HUES64 (cell line): ENCODE data around the gene DENND4B.

Experiments used
- H3K27ac ChIP-seq: 2 replicates; pipeline ENCODE4 v1.7.0; 2013; ENCODE audit warnings: low read depth, low read length, inconsistent platforms
- H3K27me3 ChIP-seq: 2 replicates; pipeline ENCODE4 v1.6.1; 2013; ENCODE audit warnings: mild to moderate bottlenecking, low read length; ENCODE audit not compliant: insufficient read depth
- H3K36me3 ChIP-seq: 2 replicates; pipeline ENCODE4 v1.6.1; 2013; ENCODE audit warnings: mild to moderate bottlenecking, low read length; ENCODE audit not compliant: insufficient read depth
- H3K4me1 ChIP-seq: 2 replicates; pipeline ENCODE4 v1.6.1; 2013; ENCODE audit warnings: mild to moderate bottlenecking, low read length, moderate library complexity; ENCODE audit not compliant: insufficient read depth
- H3K4me3 ChIP-seq: 2 replicates; pipeline ENCODE4 v1.5.1; 2013; ENCODE audit warnings: mild to moderate bottlenecking, low read length, moderate library complexity
- H3K9ac ChIP-seq: 2 replicates; pipeline ENCODE4 v1.6.1; 2013; ENCODE audit warnings: mild to moderate bottlenecking, low read depth, low read length
- H3K9me3 ChIP-seq: 2 replicates; pipeline ENCODE4 v1.6.1; 2013; ENCODE audit warnings: low read depth, low read length; ENCODE audit not compliant: insufficient read depth
- WGBS: fragments of 150-250, 120-280 bp; methylation state at CpG from one replicate; pipeline ENCODE4 v1.1.7; 2013; ENCODE audit warnings: missing lambda C conversion rate; 5-methylcytosine and 5-hydroxymethylcytosine counted together

DENND4B gene

DNA sequence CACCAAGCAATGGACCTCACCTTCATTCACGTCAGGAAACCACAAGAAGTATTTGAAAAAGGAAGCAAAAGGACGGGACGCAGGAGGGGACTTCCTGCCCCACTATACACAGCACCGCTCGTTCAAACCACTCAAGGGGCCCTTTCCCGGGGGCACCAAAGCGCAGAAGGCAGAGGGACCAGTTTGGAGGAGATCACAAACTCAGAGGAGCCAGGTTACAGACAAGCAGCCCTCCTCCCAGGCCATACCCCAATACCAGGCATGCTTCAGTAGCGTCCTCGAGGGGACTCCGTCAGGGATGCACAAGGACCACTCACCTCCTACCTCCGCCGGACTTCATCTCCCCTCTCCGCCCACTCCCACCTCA lies 11.2 kb upstream of the DENND4B start:
- Histone ChIP-seq H3K36me3 (peaks cover 44% of the 10 kb centered on the region), H3K27ac (peak overlapping the region; percentile 86)

DNA sequence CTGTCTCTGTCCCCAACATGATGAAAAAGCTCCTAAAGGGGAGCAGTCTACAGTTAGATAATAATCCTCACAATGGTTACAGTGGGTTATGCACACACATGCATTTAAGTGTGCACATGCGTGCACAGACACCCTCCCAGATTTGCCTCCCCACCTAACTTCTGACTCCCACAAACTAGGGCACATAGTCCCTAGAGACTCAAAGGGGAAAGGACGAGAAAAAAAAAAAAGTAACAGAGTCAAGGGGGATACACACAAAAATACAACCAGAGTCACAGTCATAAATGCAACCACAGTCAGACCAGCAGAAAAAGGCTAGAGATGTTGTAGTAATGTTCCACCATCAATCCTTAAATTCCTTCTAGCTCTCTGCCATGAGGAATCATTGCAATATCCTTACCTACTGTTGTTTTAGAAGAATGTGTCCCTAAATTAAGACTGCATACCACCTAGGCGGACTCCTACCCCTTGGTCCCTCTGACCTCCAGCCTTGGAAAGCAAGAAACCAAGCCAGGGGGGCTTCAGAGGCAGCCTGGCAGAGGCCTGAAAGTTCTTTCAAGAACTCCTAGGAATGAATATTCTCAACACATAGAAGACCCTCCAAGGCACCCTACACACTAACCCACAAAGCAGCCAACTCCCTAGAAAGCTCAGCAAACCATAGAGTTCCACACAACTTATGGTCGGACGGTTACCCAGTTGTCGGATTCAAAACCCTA lies 10.6 kb upstream of the DENND4B start:
- Histone ChIP-seq H3K4me1 (peaks cover 18% of the 10 kb centered on the region), H3K36me3 (peaks cover 50% of the 10 kb centered on the region), H3K27ac (peak overlapping the region; percentile 86), H3K4me3 (peak overlapping the region; percentile 94), H3K9me3 (no peaks in the 10 kb centered on the region), H3K9ac (peak overlapping the region; percentile 87), H3K27me3 (no peaks in the 10 kb centered on the region)
- WGBS: 39% methylated on average over 5 of the region's 6 CpGs

More for the DNA sequence above, 11.2 kb upstream of the DENND4B start:
- Histone ChIP-seq H3K4me3 (peak overlapping the region; percentile 94), H3K9me3 (no peaks in the 10 kb centered on the region), H3K27me3 (no peaks in the 10 kb centered on the region), H3K9ac (peak overlapping the region; percentile 87), H3K4me1 (peaks cover 18% of the 10 kb centered on the region)
- 1% methylated on average over 13 of the region's 13 CpGs for WGBS

DNA sequence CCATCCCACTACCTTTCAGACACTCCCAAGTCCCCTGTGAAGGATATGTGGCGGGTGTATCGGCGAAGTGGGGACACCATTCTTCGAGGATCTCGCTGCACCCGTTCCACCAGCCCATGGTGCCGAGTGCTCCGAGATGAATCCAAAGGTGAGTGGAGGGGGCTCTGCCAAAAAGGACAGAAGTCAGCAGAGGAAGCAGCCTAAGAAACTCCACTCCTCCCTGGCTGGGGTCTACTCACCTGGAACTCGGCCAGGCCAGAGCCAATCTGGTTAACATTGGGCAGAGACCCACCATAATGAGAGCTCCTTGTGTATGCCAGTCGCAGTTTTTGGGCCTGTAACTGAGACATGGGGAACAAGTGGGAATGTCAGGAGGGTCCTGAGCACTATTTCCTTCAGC lies 8.3 kb upstream of the DENND4B start:
- Histone ChIP-seq H3K9me3 (no peaks in the 10 kb centered on the region), H3K27me3 (no peaks in the 10 kb centered on the region), H3K36me3 (peaks cover 52% of the 10 kb centered on the region), H3K27ac (no peak overlapping the region), H3K4me3 (no peak overlapping the region), H3K4me1 (peaks cover 9% of the 10 kb centered on the region; the same call in 1 of the 2 replicates), H3K9ac (no peak overlapping the region)
- WGBS: 97% methylated on average over 10 of the region's 10 CpGs

DNA sequence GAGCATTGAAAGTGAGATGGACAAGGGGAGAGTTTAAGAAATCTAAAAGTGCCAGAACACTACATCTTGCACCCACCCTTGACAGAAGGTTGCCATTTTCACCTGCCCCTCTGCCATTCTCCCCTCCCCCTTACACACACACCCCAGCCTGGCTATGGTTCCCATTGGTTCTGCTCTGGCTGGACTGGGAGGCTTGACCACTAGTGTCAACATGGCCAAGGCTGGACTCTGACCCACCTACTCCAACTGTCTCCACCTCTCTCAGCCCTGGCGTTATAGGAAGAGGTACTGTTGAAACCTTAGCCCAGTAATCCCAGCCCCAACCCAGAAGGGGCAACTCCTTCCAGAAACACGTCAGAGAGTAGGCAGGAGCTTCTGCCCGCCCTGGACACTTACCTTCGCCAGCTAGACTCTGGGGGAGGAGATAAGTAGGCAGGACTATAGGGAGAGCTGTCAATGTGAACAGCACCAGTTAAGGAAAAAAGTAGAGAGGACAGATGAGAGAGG lies 7.4 kb upstream of the DENND4B start:
- 92% methylated on average over 4 of the region's 4 CpGs for WGBS
- Histone ChIP-seq H3K27ac (no peak overlapping the region), H3K36me3 (peaks cover 52% of the 10 kb centered on the region), H3K9ac (no peak overlapping the region), H3K27me3 (no peaks in the 10 kb centered on the region), H3K4me1 (peaks cover 9% of the 10 kb centered on the region; the same call in 1 of the 2 replicates), H3K4me3 (no peak overlapping the region), H3K9me3 (no peaks in the 10 kb centered on the region)

DNA sequence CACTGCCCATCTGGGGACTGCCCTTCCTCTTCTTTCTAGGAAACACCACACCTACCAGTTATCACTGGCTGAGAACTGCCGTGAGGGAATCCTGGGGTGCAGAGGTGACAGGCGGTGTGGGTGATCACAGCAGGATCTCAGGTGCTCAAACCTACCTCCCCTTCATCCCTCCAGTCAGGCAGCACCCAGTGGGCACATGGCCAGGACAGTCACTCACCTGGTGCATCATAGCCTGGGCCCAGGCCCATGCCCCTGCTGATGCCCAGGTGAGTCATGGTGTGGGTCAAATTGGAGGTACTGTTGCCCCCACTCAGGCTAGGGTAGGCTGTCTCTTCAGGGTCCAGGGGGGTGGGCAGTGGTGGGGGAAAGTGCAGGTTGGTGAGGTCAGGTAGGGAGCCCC lies 5.3 kb upstream of the DENND4B start:
- Histone ChIP-seq H3K36me3 (peaks cover 70% of the 10 kb centered on the region), H3K9ac (no peak overlapping the region), H3K4me1 (peaks cover 2% of the 10 kb centered on the region; the same call in 1 of the 2 replicates), H3K27ac (no peak overlapping the region), H3K4me3 (no peak overlapping the region), H3K27me3 (no peaks in the 10 kb centered on the region), H3K9me3 (no peaks in the 10 kb centered on the region)
- 95% methylated on average over 2 of the region's 2 CpGs for WGBS

DNA sequence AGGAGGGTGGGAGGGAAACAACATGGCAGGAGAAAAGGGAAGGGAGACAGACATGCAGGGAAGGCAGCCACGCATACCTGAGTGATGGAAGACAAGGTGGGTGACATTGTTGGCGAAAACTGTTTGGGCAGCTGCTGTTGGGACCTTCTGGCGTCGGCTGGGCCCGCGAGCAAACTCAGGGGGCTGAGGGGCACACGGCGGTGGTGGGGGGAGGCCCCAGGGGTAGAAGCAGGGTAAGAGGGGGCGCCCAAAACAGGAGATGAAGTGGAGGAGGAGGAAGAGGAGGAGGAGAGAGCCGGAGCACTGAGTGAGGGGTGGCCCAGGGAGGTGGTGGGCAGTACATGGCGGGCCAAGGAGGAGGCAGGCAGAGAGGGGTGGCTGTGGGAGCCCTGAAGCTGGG lies 4.7 kb upstream of the DENND4B start:
- H3K36me3 ChIP-seq: peaks cover 70% of the 10 kb centered on the region
- no peaks in the 10 kb centered on the region for H3K4me1 ChIP-seq
- H3K9me3 ChIP-seq: no peaks in the 10 kb centered on the region
- H3K9ac ChIP-seq: no peak overlapping the region
- H3K4me3 ChIP-seq: no peak overlapping the region
- no peaks in the 10 kb centered on the region for H3K27me3 ChIP-seq
- no peak overlapping the region for H3K27ac ChIP-seq
- WGBS: 93% methylated on average over 11 of the region's 11 CpGs

DNA sequence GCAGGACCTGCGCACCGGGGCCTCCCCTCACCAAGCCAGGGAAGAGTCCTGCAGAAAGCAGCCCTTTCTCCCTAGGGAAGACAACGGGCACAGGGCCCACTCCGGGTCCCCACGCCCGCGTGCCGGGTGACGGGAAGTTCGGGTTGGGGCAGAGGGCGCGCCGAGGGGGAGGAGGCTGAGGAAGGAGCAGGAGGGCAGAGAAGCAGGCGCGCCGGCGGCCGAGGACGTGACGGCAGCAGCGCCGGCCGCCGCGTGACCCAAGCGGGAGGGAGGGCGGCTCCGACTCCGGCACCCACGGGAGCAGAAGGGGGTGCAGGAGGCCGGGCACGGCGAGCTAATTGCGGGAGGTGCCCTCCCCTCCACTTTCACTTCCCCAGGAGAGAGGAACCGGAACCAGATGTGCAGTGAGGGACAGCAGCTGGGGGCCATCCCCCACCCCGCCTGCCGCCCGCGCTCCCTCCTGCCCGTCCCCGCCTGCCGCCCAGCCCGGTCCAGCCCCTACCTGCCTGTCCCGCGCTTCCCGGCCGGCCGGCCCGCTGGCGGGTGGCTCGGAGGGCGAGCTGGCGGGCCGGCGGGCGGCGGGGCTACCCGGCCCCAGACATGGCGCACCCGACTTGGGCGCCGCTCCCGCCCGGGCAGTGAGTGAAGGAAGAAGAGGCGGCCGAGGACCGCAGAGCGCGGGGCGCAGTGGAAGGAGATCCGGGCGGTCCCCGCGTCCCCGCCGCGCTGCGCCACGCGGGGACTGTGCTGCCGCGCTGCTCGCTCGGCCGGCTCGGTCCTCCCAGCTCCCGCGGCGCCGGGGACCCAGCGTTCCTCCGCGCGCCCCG lies 510 bp downstream of the DENND4B start:
- WGBS: under 1% methylated on average over 95 of the region's 95 CpGs
- H3K36me3 ChIP-seq: peaks cover 52% of the 10 kb centered on the region
- peak overlapping the region; percentile 88 for H3K9ac ChIP-seq
- no peaks in the 10 kb centered on the region for H3K27me3 ChIP-seq
- H3K27ac ChIP-seq: peak overlapping the region; percentile 37
- no peaks in the 10 kb centered on the region; the same call in 1 of the 2 replicates for H3K4me1 ChIP-seq
- H3K9me3 ChIP-seq: no peaks in the 10 kb centered on the region
- peak overlapping the region; percentile 97 for H3K4me3 ChIP-seq

DNA sequence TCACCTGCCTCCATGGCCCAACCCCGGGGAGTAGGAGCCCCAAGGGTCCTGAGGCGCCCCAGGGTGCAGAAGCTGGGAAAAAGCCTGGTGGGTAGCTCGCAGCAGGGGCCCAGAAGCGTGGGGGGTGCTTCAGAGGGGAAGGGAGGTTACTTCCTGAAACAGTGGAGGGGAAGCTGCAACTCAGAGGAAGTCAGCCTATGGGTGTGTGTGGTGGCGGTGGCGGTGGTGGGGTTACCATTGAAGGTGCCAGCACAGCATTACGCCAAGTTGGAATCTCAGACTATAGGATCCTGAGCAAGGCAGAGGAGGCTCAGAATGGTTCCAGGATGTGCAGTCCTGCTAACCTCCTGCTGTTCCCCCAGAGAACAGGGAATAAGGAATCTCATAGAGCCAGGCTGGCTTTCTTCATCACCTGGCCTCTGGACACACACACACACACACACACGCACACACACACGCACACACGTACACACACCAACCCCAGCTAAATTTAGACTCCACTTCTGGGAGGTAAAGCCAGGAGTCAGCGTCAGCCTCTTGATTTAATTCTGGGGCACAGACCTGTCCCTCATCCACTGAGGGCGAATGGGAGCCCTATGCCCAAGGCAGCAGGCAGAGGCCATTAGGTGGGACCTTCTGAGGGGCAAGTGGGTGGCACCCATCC lies 1.3 kb downstream of the DENND4B start:
- peaks cover 52% of the 10 kb centered on the region for H3K36me3 ChIP-seq
- H3K4me1 ChIP-seq: no peaks in the 10 kb centered on the region; the same call in 1 of the 2 replicates
- peak overlapping the region; percentile 88 for H3K9ac ChIP-seq
- 62% methylated on average over 12 of the region's 12 CpGs for WGBS
- no peaks in the 10 kb centered on the region for H3K9me3 ChIP-seq
- H3K27ac ChIP-seq: peak overlapping the region; percentile 35; the same call in 1 of the 2 replicates
- peak overlapping the region; percentile 97 for H3K4me3 ChIP-seq
- H3K27me3 ChIP-seq: no peaks in the 10 kb centered on the region

DNA sequence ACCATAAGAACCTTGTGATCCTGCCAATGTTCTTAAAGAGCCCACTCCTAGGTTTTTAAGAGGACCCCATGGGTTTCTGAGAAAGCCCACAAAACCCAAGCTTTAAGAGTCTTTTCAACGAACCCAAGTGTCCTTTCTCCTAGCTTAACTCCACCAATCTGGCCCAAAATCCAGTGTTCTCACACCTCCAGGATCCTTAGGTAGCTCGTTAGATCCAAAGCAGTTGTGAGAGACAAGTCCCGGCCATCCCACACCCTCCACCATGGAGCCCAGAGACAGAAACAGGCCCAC lies 1.7 kb downstream of the DENND4B start:
- H3K4me3 ChIP-seq: peak overlapping the region; percentile 97; the same call in 1 of the 2 replicates
- no peaks in the 10 kb centered on the region for H3K9me3 ChIP-seq
- WGBS: 91% methylated on average over 3 of the region's 3 CpGs
- H3K9ac ChIP-seq: no peak overlapping the region
- H3K36me3 ChIP-seq: peaks cover 52% of the 10 kb centered on the region
- H3K27ac ChIP-seq: no peak overlapping the region
- no peaks in the 10 kb centered on the region for H3K27me3 ChIP-seq
- H3K4me1 ChIP-seq: no peaks in the 10 kb centered on the region; the same call in 1 of the 2 replicates

DNA sequence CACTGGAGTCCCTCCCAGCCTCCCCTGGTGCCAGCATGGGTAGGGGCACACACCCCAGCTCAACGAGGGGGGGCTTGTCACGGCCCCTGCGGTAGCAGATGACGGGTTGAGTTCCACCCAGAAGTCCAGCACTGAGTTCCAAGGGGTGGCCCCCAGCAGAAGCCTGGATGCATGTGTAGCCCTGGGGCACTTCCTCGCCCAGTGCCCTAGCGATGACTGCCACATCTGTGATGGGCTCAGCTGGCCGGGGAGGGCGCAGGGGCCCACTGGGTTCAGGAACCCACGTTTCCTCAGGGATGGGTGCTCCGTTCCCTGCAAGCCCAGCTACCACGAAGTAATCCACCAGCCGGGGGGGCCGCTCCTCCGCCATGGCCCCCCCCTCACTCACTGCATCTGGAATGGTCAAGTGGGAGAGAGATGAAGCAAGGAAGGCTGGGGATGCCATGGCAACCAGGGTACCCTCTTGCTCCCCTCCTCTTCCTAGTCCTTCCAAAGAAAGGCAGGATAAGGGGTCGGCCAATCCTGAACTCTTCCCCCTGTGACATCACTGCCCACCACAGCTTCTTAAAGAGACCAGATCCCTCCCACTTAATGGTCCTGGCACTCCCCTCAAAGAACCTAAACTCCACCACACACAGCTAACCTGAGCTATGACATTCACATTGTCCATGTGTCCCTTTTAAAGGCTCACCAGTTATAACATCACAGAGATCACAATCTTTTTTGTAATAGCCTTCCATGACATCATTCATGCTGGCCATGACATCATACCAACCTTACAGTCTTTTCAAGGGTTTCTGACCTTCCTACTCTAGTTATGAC lies 2.3 kb downstream of the DENND4B start:
- 95% methylated on average over 15 of the region's 15 CpGs for WGBS
- peaks cover 56% of the 10 kb centered on the region for H3K36me3 ChIP-seq
- H3K9ac ChIP-seq: no peak overlapping the region
- H3K4me3 ChIP-seq: no peak overlapping the region
- H3K9me3 ChIP-seq: no peaks in the 10 kb centered on the region
- no peaks in the 10 kb centered on the region for H3K27me3 ChIP-seq
- no peak overlapping the region for H3K27ac ChIP-seq
- H3K4me1 ChIP-seq: no peaks in the 10 kb centered on the region; the same call in 1 of the 2 replicates
